ENCODE measurements around the gene DSCAML1. TPM values are rescaled to one million over a fixed set of nuclear protein-coding genes. Genes with fewer than 3 reads are reported as not detected.
"Not testable (repeated sequence)": the region's sequence is repeated elsewhere in the genome, so short reads cannot be mapped to it uniquely, and the experiment has no call there.

The DSCAML1 gene
- total RNA-seq, 1 donor from 2014 or later = 10.2 TPM

GRCh38 chr11:117818041-117818873 is 21.2 kb upstream of the DSCAML1 start:
- peak; percentile 93 for DNase-seq (ENCODE audit: low read depth)

- DNase-seq (ENCODE audit: low read depth) = peak; percentile 95
These were observed 20.5 kb upstream of the DSCAML1 start for GRCh38 chr11:117817368-117818040.

GRCh38 chr11:117816846-117817367 is 19.9 kb upstream of the DSCAML1 start:
- no peak for DNase-seq (ENCODE audit: low read depth)

GRCh38 chr11:117816151-117816741 is 19.2 kb upstream of the DSCAML1 start:
- peak; percentile 75 for DNase-seq (ENCODE audit: low read depth)

GRCh38 chr11:117815262-117815803 is 18.3 kb upstream of the DSCAML1 start:
- DNase-seq (ENCODE audit: low read depth) = no peak

GRCh38 chr11:117814766-117815261 is 17.8 kb upstream of the DSCAML1 start:
- DNase-seq (ENCODE audit: low read depth) = peak; percentile 99

- DNase-seq (ENCODE audit: low read depth) = peak; percentile 95
These were observed 17.3 kb upstream of the DSCAML1 start for GRCh38 chr11:117814204-117814765.

- not testable (repeated sequence) for DNase-seq (ENCODE audit: low read depth)
These were observed 13.0 kb upstream of the DSCAML1 start for GRCh38 chr11:117810056-117810451.

GRCh38 chr11:117809236-117810055 is 12.4 kb upstream of the DSCAML1 start:
- DNase-seq (ENCODE audit: low read depth) = no peak

- DNase-seq (ENCODE audit: low read depth) = no peak
These were observed 11.8 kb upstream of the DSCAML1 start for GRCh38 chr11:117808784-117809183.

- DNase-seq (ENCODE audit: low read depth) = no peak
These were observed 10.7 kb upstream of the DSCAML1 start for GRCh38 chr11:117807482-117808327.

- DNase-seq (ENCODE audit: low read depth) = no peak
These were observed 9.8 kb upstream of the DSCAML1 start for GRCh38 chr11:117806846-117807245.

- DNase-seq (ENCODE audit: low read depth) = peak; percentile 59
These were observed 8.0 kb upstream of the DSCAML1 start for GRCh38 chr11:117805045-117805444.

GRCh38 chr11:117803896-117804295 is 6.9 kb upstream of the DSCAML1 start:
- no peak for DNase-seq (ENCODE audit: low read depth)

GRCh38 chr11:117799634-117800033 is 2.6 kb upstream of the DSCAML1 start:
- DNase-seq (ENCODE audit: low read depth) = no peak

GRCh38 chr11:117796456-117796871 is 552 bp downstream of the DSCAML1 start:
- no peak for DNase-seq (ENCODE audit: low read depth)

- DNase-seq (ENCODE audit: low read depth) = no peak
These were observed 1.2 kb downstream of the DSCAML1 start for GRCh38 chr11:117795638-117796455.

- no peak for DNase-seq (ENCODE audit: low read depth)
These were observed 2.0 kb downstream of the DSCAML1 start for GRCh38 chr11:117794772-117795629.

Measured in renal cortical epithelial cell (primary cell).